HEK293 (cell line): ENCODE data around the gene RPP38.

ENCODE experiments used
- HOXD13 ChIP-seq: sonication (generic); formaldehyde crosslinking; IDR thresholded peaks from 2 replicates; pipeline ENCODE4 v1.8.0; 2022; ENCODE audit warnings: missing genetic modification reagents, borderline replicate concordance
- KLF7 ChIP-seq: fragments of 450-650 bp; formaldehyde crosslinking; IDR thresholded peaks from 2 replicates; pipeline ENCODE4 v1.5.1; 2016; ENCODE audit warnings: missing biosample characterization, missing genetic modification characterization, borderline replicate concordance
- ZBTB8A ChIP-seq: fragments of 450-650 bp; formaldehyde crosslinking; IDR thresholded peaks from 2 replicates; pipeline ENCODE4 v1.5.1; 2016; ENCODE audit warnings: missing biosample characterization, missing genetic modification characterization
- ZNF366 ChIP-seq: fragments of 450-650 bp; formaldehyde crosslinking; conservative IDR thresholded peaks from 2 replicates; pipeline ENCODE4 v1.5.1; 2016; ENCODE audit warnings: missing biosample characterization, missing genetic modification characterization
- ZNF660 ChIP-seq: fragments of 450-650 bp; IDR thresholded peaks from 2 replicates; pipeline ENCODE4 v1.5.1; 2018; ENCODE audit warnings: missing biosample characterization, mild to moderate bottlenecking, missing genetic modification characterization
- ZNF776 ChIP-seq: fragments of 450-650 bp; formaldehyde crosslinking; IDR thresholded peaks from 2 replicates; pipeline ENCODE4 v1.5.0; 2017; ENCODE audit warnings: missing biosample characterization, missing genetic modification characterization, borderline replicate concordance
- ZNF777 ChIP-seq: fragments of 450-650 bp; formaldehyde crosslinking; IDR thresholded peaks from 2 replicates; pipeline ENCODE4 v1.5.1; 2017; ENCODE audit warnings: missing biosample characterization, missing genetic modification characterization, borderline replicate concordance
- TF ChIP-seq, protein P1 (sequence below): fragments of 450-650 bp; formaldehyde crosslinking; IDR thresholded peaks from 2 replicates; pipeline ENCODE4 v1.5.1; 2016; ENCODE audit warnings: missing biosample characterization, missing genetic modification characterization
- TF ChIP-seq, protein P2 (sequence below): fragments of 450-650 bp; formaldehyde crosslinking; IDR thresholded peaks from 2 replicates; pipeline ENCODE4 v1.5.1; 2016; ENCODE audit warnings: missing biosample characterization, missing genetic modification characterization
- TF ChIP-seq, protein P3 (sequence below): fragments of 450-650 bp; formaldehyde crosslinking; IDR thresholded peaks from 2 replicates; pipeline ENCODE4 v1.5.1; 2016; ENCODE audit warnings: missing biosample characterization, missing genetic modification characterization
- TF ChIP-seq, protein P4 (sequence below): fragments of 450-650 bp; formaldehyde crosslinking; IDR thresholded peaks from 2 replicates; pipeline ENCODE4 v1.5.1; 2017; ENCODE audit warnings: missing biosample characterization, missing genetic modification characterization
- TF ChIP-seq, protein P5 (sequence below): fragments of 450-650 bp; formaldehyde crosslinking; IDR thresholded peaks from 2 replicates; pipeline ENCODE4 v1.5.1; 2016; ENCODE audit warnings: missing biosample characterization, missing genetic modification characterization

DNA sequence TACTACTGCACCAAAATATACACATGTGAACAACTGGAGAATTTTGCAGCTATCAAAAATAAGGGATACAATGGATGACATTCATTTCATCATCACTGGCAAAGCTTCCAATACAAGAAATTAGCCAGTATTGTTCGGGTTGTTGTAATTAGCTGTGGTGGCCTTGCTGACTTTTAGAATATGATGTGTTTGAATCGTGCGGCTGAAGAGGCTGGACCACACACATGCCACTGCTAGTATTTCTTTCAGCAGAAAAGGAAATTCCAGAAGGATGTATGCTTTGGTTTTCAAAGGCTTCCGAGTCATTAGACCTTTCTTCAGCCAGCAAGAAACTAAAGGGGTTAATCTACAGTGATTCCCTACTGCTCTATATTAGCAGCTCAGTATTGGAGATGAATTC is 16.6 kb downstream of the RPP38 start:
- TF ChIP-seq, protein P1, sequence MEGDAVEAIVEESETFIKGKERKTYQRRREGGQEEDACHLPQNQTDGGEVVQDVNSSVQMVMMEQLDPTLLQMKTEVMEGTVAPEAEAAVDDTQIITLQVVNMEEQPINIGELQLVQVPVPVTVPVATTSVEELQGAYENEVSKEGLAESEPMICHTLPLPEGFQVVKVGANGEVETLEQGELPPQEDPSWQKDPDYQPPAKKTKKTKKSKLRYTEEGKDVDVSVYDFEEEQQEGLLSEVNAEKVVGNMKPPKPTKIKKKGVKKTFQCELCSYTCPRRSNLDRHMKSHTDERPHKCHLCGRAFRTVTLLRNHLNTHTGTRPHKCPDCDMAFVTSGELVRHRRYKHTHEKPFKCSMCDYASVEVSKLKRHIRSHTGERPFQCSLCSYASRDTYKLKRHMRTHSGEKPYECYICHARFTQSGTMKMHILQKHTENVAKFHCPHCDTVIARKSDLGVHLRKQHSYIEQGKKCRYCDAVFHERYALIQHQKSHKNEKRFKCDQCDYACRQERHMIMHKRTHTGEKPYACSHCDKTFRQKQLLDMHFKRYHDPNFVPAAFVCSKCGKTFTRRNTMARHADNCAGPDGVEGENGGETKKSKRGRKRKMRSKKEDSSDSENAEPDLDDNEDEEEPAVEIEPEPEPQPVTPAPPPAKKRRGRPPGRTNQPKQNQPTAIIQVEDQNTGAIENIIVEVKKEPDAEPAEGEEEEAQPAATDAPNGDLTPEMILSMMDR (tag by site-specific recombination), result no peak
- TF ChIP-seq, protein P2, sequence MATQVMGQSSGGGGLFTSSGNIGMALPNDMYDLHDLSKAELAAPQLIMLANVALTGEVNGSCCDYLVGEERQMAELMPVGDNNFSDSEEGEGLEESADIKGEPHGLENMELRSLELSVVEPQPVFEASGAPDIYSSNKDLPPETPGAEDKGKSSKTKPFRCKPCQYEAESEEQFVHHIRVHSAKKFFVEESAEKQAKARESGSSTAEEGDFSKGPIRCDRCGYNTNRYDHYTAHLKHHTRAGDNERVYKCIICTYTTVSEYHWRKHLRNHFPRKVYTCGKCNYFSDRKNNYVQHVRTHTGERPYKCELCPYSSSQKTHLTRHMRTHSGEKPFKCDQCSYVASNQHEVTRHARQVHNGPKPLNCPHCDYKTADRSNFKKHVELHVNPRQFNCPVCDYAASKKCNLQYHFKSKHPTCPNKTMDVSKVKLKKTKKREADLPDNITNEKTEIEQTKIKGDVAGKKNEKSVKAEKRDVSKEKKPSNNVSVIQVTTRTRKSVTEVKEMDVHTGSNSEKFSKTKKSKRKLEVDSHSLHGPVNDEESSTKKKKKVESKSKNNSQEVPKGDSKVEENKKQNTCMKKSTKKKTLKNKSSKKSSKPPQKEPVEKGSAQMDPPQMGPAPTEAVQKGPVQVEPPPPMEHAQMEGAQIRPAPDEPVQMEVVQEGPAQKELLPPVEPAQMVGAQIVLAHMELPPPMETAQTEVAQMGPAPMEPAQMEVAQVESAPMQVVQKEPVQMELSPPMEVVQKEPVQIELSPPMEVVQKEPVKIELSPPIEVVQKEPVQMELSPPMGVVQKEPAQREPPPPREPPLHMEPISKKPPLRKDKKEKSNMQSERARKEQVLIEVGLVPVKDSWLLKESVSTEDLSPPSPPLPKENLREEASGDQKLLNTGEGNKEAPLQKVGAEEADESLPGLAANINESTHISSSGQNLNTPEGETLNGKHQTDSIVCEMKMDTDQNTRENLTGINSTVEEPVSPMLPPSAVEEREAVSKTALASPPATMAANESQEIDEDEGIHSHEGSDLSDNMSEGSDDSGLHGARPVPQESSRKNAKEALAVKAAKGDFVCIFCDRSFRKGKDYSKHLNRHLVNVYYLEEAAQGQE (tag by site-specific recombination), result no peak
- no peak for TF ChIP-seq ZNF660 (tag by site-specific recombination)
- TF ChIP-seq, protein P3, sequence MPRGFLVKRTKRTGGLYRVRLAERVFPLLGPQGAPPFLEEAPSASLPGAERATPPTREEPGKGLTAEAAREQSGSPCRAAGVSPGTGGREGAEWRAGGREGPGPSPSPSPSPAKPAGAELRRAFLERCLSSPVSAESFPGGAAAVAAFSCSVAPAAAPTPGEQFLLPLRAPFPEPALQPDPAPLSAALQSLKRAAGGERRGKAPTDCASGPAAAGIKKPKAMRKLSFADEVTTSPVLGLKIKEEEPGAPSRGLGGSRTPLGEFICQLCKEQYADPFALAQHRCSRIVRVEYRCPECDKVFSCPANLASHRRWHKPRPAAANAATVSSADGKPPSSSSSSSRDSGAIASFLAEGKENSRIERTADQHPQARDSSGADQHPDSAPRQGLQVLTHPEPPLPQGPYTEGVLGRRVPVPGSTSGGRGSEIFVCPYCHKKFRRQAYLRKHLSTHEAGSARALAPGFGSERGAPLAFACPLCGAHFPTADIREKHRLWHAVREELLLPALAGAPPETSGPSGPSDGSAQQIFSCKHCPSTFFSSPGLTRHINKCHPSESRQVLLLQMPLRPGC (tag by site-specific recombination), result no peak
- no peak for TF ChIP-seq ZBTB8A
- no peak for TF ChIP-seq KLF7 (tag by site-specific recombination)
- no peak for TF ChIP-seq ZNF366 (tag by site-specific recombination)
- TF ChIP-seq, protein P4, sequence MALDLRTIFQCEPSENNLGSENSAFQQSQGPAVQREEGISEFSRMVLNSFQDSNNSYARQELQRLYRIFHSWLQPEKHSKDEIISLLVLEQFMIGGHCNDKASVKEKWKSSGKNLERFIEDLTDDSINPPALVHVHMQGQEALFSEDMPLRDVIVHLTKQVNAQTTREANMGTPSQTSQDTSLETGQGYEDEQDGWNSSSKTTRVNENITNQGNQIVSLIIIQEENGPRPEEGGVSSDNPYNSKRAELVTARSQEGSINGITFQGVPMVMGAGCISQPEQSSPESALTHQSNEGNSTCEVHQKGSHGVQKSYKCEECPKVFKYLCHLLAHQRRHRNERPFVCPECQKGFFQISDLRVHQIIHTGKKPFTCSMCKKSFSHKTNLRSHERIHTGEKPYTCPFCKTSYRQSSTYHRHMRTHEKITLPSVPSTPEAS, result no peak
- TF ChIP-seq ZNF777 (tag by site-specific recombination), result no peak
- TF ChIP-seq ZNF776 (tag by site-specific recombination), result no peak
- TF ChIP-seq, protein P5, sequence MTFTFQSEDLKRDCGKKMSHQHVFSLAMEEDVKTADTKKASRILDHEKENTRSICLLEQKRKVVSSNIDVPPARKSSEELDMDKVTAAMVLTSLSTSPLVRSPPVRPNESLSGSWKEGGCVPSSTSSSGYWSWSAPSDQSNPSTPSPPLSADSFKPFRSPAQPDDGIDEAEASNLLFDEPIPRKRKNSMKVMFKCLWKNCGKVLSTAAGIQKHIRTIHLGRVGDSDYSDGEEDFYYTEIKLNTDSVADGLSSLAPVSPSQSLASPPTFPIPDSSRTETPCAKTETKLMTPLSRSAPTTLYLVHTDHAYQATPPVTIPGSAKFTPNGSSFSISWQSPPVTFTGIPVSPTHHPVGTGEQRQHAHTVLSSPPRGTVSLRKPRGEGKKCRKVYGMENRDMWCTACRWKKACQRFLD (tag by site-specific recombination), result no peak
- TF ChIP-seq HOXD13, result no peak
